Measurements from ENCODE around the gene TM4SF1. TPM values are rescaled to one million over a fixed set of nuclear protein-coding genes. Genes with fewer than 3 reads are reported as not detected.

The TM4SF1 gene
- total RNA-seq, 1 experiment from 2014 or later: 1,063 TPM

DNA sequence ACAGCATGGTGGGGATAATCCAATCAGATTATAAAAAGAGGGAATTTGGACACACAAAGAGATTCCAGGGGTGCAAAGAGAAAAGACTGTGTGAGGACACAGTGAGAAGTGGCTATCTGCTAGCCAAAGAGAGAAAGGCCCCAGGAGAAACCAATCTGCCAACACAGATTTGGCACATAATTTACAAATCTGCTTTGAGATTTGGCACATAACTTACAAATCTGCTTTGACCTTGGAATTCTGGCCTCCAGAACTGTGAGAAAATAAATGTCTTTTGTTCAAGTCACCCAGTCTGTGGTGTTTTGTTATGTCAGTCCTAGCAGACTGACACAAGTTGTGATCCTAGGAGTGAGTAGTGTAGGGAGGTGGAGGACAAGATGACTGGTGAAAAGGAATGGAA is 40.5 kb downstream of the TM4SF1 start:
- BruUV-seq (replicated peaks): no TSS peak
- intact Hi-C loops (cut with micrococcal nuclease; ENCODE audit: unreplicated experiment): no loop called here
- Histone ChIP-seq H3K9me3 (ENCODE audit: control insufficient read depth, insufficient read depth, low read depth, low read length) (peaks cover 15% of the 10 kb centered on the region; the same call in 1 of the 2 replicates), H3K4me3 (ENCODE audit: low read depth in 2 of 2, low read length in 2 of 2) (no peak overlapping the region), H3K36me3 (ENCODE audit: control insufficient read depth, insufficient read depth, low read length) (no peaks in the 10 kb centered on the region), H3K4me1 (ENCODE audit: control insufficient read depth, insufficient read depth, low read length) (peaks cover 57% of the 10 kb centered on the region), H3K27ac (ENCODE audit: low read length) (peak overlapping the region; percentile 100), H3K27me3 (ENCODE audit: control insufficient read depth, insufficient read depth, low read length) (no peaks in the 10 kb centered on the region)
- in situ Hi-C loops (cut with HindIII; ENCODE audit: low pct_unique_long_range_greater_than_20kb, low sequenced_read_pairs): no loop called here
- TF ChIP-seq, protein P1, sequence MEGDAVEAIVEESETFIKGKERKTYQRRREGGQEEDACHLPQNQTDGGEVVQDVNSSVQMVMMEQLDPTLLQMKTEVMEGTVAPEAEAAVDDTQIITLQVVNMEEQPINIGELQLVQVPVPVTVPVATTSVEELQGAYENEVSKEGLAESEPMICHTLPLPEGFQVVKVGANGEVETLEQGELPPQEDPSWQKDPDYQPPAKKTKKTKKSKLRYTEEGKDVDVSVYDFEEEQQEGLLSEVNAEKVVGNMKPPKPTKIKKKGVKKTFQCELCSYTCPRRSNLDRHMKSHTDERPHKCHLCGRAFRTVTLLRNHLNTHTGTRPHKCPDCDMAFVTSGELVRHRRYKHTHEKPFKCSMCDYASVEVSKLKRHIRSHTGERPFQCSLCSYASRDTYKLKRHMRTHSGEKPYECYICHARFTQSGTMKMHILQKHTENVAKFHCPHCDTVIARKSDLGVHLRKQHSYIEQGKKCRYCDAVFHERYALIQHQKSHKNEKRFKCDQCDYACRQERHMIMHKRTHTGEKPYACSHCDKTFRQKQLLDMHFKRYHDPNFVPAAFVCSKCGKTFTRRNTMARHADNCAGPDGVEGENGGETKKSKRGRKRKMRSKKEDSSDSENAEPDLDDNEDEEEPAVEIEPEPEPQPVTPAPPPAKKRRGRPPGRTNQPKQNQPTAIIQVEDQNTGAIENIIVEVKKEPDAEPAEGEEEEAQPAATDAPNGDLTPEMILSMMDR (IDR thresholded peaks at IDR 0.05): no peak
- no peak for TF ChIP-seq POLR2AphosphoS5 (IDR thresholded peaks at IDR 0.05; ENCODE audit: low read depth, low read length)
- no peak for TF ChIP-seq TCF7L2 (IDR thresholded peaks at IDR 0.05; ENCODE audit: low read depth, low read length)
- TF ChIP-seq, protein P2, sequence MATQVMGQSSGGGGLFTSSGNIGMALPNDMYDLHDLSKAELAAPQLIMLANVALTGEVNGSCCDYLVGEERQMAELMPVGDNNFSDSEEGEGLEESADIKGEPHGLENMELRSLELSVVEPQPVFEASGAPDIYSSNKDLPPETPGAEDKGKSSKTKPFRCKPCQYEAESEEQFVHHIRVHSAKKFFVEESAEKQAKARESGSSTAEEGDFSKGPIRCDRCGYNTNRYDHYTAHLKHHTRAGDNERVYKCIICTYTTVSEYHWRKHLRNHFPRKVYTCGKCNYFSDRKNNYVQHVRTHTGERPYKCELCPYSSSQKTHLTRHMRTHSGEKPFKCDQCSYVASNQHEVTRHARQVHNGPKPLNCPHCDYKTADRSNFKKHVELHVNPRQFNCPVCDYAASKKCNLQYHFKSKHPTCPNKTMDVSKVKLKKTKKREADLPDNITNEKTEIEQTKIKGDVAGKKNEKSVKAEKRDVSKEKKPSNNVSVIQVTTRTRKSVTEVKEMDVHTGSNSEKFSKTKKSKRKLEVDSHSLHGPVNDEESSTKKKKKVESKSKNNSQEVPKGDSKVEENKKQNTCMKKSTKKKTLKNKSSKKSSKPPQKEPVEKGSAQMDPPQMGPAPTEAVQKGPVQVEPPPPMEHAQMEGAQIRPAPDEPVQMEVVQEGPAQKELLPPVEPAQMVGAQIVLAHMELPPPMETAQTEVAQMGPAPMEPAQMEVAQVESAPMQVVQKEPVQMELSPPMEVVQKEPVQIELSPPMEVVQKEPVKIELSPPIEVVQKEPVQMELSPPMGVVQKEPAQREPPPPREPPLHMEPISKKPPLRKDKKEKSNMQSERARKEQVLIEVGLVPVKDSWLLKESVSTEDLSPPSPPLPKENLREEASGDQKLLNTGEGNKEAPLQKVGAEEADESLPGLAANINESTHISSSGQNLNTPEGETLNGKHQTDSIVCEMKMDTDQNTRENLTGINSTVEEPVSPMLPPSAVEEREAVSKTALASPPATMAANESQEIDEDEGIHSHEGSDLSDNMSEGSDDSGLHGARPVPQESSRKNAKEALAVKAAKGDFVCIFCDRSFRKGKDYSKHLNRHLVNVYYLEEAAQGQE (IDR thresholded peaks at IDR 0.05; ENCODE audit: insufficient read depth in 1 of 2, low read depth in 2 of 2, low read length in 1 of 2): no peak
- TF ChIP-seq SIN3A (IDR thresholded peaks at IDR 0.05; ENCODE audit: borderline replicate concordance, insufficient read depth, low read depth, low read length): no peak
- ChIA-PET POLR2A (no interaction called here), CTCF (no interaction called here)
- DNase-seq (ENCODE audit: low read depth, low spot score) (no peak), ATAC-seq (no peak)

DNA sequence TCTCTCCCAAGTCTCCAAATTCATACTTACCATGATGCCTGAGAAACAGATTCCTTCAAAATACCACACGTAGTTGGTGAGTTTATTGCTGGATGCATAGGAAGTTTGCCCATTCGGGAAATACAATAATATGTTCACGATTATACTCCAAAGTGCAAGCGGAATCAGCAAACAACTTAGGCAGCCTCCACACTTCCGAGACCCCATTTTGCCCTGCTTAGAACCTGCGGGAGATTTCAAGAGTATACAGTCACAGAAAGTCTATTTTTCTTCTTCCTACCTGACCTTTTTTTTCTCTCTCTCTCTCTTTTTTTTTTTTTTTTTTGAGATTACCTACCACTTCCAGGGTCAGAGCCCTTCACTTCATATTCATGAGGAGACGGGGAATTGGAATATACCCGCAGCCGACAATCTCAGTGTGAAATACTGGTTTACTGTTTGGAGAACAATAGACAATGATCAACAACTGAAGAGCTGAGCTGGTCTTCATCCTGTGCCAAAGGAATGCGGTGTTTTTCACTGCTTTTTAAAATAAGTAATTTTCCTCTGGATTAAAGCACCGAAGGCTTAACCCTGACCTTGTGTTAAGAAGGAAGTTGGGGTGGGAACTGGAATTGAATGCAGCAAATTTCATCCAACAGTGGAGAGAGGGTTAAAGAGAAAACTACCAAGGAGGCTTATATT is 44.1 kb downstream of the TM4SF1 start, which contains the start of gene TM4SF18:
TM4SF18 (minus strand) TSS at position 461 of the 684 bp plus-strand sequence; CDS start at position 207, 254 bp downstream.
- Histone ChIP-seq H3K36me3 (ENCODE audit: control insufficient read depth, insufficient read depth, low read length) (peaks cover 6% of the 10 kb centered on the region; the same call in 1 of the 2 replicates), H3K27ac (ENCODE audit: low read length) (peak within 1 kb of the TSS; percentile 100), H3K4me3 (ENCODE audit: low read depth in 2 of 2, low read length in 2 of 2) (peak within 1 kb of the TSS; percentile 45 to 47), H3K27me3 (ENCODE audit: control insufficient read depth, insufficient read depth, low read length) (no peaks in the 10 kb centered on the region), H3K9me3 (ENCODE audit: control insufficient read depth, insufficient read depth, low read depth, low read length) (peaks cover 5% of the 10 kb centered on the region; the same call in 1 of the 2 replicates), H3K4me1 (ENCODE audit: control insufficient read depth, insufficient read depth, low read length) (peaks cover 52% of the 10 kb centered on the region)
- ChIA-PET CTCF (interaction anchor here (0.6 to 1.6 kb wide), 2 partner anchors 9 to 378 kb away, joined by 4 to 8 read pairs; no protein-coding TSS in a partner anchor), POLR2A (interaction anchor here (0.6 to 0.9 kb wide), 3 partner anchors 40 to 159 kb away, joined by 3 to 7 read pairs (median 4); no protein-coding TSS in a partner anchor)
- ATAC-seq (peak; percentile 68), DNase-seq (ENCODE audit: low read depth, low spot score) (no peak)
- intact Hi-C loops (cut with micrococcal nuclease; ENCODE audit: unreplicated experiment): loop anchor here (5.0 kb wide), 3 partner anchors 34 to 376 kb away; no protein-coding TSS in a partner anchor
- no TSS peak for BruUV-seq (replicated peaks)
- TF ChIP-seq TCF7L2 (IDR thresholded peaks at IDR 0.05; ENCODE audit: low read depth, low read length): 0 out of 2 replicates have a peak, but pooled peaks have one; percentile 16
- TF ChIP-seq SIN3A (IDR thresholded peaks at IDR 0.05; ENCODE audit: borderline replicate concordance, insufficient read depth, low read depth, low read length): no peak
- in situ Hi-C loops (cut with HindIII; ENCODE audit: low pct_unique_long_range_greater_than_20kb, low sequenced_read_pairs): no loop called here

Measured in Panc1 (cell line).